Fibroblast of gingiva (primary cell): ENCODE measurements around the gene SRGAP2.
A peak's percentile ranks its signal among the peaks of the same experiment; 100 is the strongest.
"Not testable (repeated sequence)": the region's sequence is repeated elsewhere in the genome, so short reads cannot be mapped to it uniquely, and the experiment has no call there.

Experiments used
- DNase-seq: peaks from one replicate; pipeline ENCODE4 v3.0.0-alpha.2; 2011; ENCODE audit warnings: low read depth

SRGAP2 gene

DNA sequence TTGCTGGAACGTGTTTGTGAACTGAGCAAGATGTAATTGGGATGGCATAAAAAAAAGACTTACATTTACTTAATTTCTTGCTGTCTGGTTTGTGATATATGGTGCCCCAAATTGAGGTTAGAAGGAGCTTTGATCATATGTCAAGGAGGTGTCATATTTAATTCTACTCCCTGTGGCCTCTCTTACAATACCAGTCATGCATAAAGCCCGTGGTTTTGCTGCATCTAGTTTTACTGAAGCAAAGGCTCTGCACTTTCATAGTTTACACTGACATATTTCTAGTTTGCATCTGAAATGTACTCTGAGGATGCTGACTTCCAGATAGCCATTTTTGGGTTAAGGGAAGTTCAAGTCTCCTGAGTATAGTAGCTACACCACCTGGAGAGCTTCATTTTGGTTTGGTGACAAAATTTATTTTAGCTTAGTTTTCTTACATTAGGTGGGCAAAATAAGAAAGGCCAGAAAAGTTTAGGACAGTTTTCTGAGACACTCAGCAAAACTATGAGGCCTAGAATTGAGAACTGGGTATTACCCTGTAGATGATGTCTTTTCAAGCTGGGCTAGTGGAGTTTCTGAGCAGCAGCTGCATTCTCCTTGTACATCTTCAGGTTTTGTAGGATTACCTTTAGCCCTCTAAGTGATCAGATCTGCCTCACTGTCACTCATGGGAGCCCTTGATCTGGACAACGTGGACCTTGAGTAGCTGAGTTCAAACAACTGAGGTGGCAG lies 47.8 kb downstream of the SRGAP2 start:
- not testable (repeated sequence) for DNase-seq

DNA sequence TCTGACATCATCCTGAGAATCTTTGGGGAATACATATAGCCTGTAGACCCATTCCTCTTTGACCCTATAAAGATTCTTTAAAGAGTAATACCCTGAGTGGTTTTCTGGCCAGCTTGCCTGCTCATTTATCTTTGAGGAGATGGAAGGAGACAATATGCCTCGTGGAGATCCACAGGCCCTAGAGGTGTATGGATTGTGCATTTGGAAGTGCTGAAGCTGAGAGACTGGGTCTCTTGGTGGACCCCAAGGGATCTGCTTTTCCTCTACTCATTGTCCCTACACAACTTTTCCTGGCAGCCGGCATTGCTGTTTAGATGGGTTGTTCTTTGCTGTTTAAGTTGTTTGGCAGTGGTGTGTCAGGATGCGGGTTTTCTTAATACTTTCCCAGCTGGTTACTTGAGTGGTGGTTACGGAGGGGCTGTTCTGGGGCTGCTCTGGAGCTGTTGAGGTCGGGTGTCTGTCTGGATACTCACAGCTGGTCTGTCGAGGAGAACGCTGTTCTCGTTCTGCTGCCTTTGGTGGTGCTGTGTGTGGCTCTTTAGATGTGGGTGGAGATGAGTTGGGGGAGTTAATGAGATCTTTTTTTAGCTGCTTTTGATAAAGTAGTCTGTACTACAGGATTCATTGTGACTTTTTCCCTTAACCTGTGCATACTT lies 49.5 kb downstream of the SRGAP2 start:
- DNase-seq, result peak; percentile 24
